Esophagus (tissue), 2 donors: ENCODE data around the gene IFT122. TPM values are rescaled to one million over a fixed set of nuclear protein-coding genes. Genes with fewer than 3 reads are reported as not detected.
"Not testable (repeated sequence)": the region's sequence is repeated elsewhere in the genome, so short reads cannot be mapped to it uniquely, and the experiment has no call there.

ENCODE experiments used
- H3K27ac ChIP-seq, 2 donors: one replicate each; pipeline ENCODE4 v1.5.1; 2013; ENCODE audit warnings: low read depth in 2 of 2, mild to moderate bottlenecking in 2 of 2, inconsistent platforms in 1 of 2, low read length in 1 of 2, moderate library complexity in 1 of 2
- H3K27me3 ChIP-seq, 2 donors: one replicate each; pipeline ENCODE4 v1.6.1; 2013; ENCODE audit warnings: low read length in 2 of 2, control low read depth in 1 of 2, mild to moderate bottlenecking in 1 of 2; ENCODE audit not compliant: insufficient read depth in 2 of 2, control insufficient read depth in 1 of 2
- H3K36me3 ChIP-seq, 2 donors: one replicate each; pipeline ENCODE4 v1.6.1; 2013; ENCODE audit warnings: low read length in 1 of 2; ENCODE audit not compliant: control insufficient read depth in 2 of 2, insufficient read depth in 2 of 2
- H3K4me1 ChIP-seq, 2 donors: one replicate each; pipeline ENCODE4 v1.6.1; 2013; ENCODE audit warnings: low read length in 1 of 2; ENCODE audit not compliant: control insufficient read depth in 2 of 2, insufficient read depth in 2 of 2
- H3K4me3 ChIP-seq, 2 donors: one replicate each; pipeline ENCODE4 v1.5.1; 2013; ENCODE audit warnings: low read length in 2 of 2, mild to moderate bottlenecking in 2 of 2, low read depth in 1 of 2, moderate library complexity in 1 of 2
- H3K9me3 ChIP-seq, 2 donors: one replicate each; pipeline ENCODE4 v1.6.1; 2013; ENCODE audit warnings: mild to moderate bottlenecking in 2 of 2, low read depth in 1 of 2, low read length in 1 of 2, moderate library complexity in 1 of 2; ENCODE audit not compliant: control insufficient read depth in 2 of 2, insufficient read depth in 1 of 2
- WGBS, 2 donors: extraction: QIAGEN DNeasy Blood & Tissue Kit; methylation state at CpG; one replicate each; pipeline ENCODE4 v1.1.7; 2013; 5-methylcytosine and 5-hydroxymethylcytosine counted together
- polyA plus RNA-seq, 2 donors: library from polyadenylated mRNA; stranded (reverse); fragments of 200-250 nt; gene quantifications; one replicate each; pipeline ENCODE4 v1.2.3, GENCODE V29; 2013
- donor health status: healthy with polysubstance abuse.
- donor health status: Bipolar disorder and iron deficiency.

The IFT122 gene
- polyA plus RNA-seq, 2 donors, result 5.5 to 6.2 TPM

DNA sequence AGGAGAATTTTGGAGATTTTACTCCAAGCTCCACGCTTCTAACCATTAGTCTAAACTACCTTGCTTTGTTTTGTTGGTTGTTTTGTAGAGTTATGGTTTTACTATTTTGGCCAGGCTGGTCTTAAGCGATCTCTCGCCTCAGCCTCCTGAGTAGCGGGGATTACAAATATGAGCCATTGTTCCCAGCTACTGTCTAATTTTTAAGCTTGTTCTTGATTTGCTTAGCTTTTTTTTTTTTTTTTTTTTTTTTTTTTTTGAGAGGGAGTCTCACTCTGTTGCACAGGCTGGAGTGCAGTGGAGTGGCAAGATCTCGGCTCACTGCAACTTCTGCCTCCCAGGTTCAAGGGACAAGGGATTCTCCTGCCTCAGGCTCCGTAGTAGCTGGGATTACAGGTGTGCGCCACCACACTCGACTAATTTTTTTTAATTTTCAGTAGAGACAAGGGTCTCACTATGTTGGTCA lies 40.1 kb upstream of the IFT122 start:
- no peak overlapping the region for H3K27ac ChIP-seq
- H3K36me3 ChIP-seq, result no peaks in the 10 kb centered on the region
- WGBS, 2 donors, result 44 to 54% methylated on average over 8 of the region's 8 CpGs
- peak overlapping the region in 1 of 2 donors; percentile 81 for H3K4me3 ChIP-seq
- no peaks in the 10 kb centered on the region for H3K9me3 ChIP-seq
- peaks cover 3 to 7% of the 10 kb centered on the region in 2 donors for H3K4me1 ChIP-seq
- H3K27me3 ChIP-seq, result no peaks in the 10 kb centered on the region

DNA sequence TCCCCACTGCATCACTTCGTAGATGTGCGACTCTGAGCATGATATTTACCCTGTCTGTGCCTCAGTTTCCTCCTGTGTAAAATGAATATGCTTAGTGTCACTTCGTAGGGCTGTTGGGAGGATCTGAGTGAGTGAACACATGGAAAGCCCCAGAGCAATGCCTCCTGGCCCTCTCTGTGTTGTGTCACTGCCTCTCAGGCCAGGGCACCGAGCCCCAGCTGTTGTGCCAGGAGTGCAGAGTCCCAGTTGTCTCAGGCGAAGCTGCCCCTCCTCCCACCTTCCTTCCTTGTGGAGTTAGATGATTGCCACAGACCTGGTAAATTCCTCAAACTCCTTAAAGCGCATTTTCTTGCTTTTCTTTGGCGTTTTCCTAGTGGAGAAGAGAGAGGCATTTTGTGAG lies 37.8 kb upstream of the IFT122 start:
- WGBS, 2 donors, result 78 to 82% methylated on average over 7 of the region's 7 CpGs
- H3K9me3 ChIP-seq, result no peaks in the 10 kb centered on the region
- peaks cover 0 to 4% of the 10 kb centered on the region in 2 donors for H3K4me1 ChIP-seq
- no peak overlapping the region for H3K27ac ChIP-seq
- H3K36me3 ChIP-seq, result no peaks in the 10 kb centered on the region
- no peak overlapping the region for H3K4me3 ChIP-seq
- H3K27me3 ChIP-seq, result no peaks in the 10 kb centered on the region

DNA sequence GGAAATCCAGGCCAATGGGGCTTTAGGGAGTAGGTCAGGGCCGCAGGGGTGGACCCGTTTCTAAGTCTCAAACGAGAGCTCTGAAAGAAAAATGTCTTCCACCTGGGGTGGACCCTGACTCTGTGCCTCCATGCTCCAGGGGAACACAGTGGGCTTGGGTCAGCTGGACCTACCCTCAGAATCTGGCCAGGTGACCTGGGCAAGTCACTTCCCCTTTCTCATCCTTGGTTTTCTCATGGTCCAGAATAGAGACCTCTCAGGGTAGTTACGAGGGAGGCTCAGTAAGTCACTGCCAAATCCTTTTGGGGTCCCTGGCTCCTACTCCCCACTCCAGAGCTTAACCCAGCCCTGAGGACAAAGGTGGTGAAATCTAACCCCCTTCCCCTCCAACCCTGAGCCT lies 37.4 kb upstream of the IFT122 start:
- Histone ChIP-seq H3K27me3 (no peaks in the 10 kb centered on the region), H3K4me3 (no peak overlapping the region), H3K27ac (no peak overlapping the region), H3K36me3 (no peaks in the 10 kb centered on the region), H3K9me3 (no peaks in the 10 kb centered on the region), H3K4me1 (peaks cover 0 to 4% of the 10 kb centered on the region in 2 donors)
- whole genome bisulfite sequencing, 2 donors, result 83 to 90% methylated on average over 4 of the region's 4 CpGs

DNA sequence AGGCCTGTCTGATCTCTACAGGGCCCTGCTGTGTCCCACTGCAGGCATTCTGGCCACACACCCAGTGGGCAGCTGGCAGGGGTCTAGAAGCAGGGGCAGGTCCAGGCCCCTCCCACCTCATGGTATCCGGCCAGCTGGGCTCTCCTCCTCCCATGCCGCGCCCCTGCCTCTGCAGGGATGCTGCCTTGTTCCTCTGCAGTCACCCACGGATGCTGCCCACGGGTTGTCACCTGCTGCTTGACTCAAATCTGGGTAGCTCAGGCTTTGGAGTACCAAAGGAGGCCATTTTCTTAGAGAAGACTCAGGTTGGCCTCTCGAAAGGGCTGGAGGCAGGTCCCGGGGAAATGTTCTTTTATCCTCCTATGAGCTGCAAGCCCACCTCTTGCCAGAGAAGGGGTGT lies 36.6 kb upstream of the IFT122 start:
- no peaks in the 10 kb centered on the region for H3K27me3 ChIP-seq
- no peak overlapping the region for H3K27ac ChIP-seq
- H3K4me1 ChIP-seq, result no peaks in the 10 kb centered on the region
- WGBS, 2 donors, result 74 to 83% methylated on average over 7 of the region's 7 CpGs
- no peaks in the 10 kb centered on the region for H3K9me3 ChIP-seq
- H3K36me3 ChIP-seq, result no peaks in the 10 kb centered on the region
- H3K4me3 ChIP-seq, result no peak overlapping the region

DNA sequence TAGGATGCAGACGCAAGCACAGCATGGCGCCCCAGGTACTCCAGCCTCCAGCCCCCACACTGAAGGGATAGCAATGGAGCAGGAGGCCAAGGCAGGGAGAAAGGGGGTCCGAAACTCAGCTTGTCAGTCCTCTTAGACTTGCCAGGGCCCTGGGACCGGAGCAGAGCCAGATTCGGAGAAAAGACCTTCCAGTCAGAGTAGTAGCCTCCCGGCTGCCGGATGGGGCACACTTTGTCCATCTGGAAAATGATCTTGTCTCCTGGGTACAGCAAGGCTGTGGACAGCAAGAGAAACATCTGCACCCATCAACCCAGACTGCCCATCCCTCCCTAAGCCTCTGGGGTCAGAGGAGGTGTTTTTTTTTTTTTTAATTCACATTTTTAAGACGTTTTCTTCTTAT lies 35.9 kb upstream of the IFT122 start:
- Histone ChIP-seq H3K9me3 (peaks cover 0 to 3% of the 10 kb centered on the region in 2 donors), H3K4me1 (no peaks in the 10 kb centered on the region), H3K27me3 (no peaks in the 10 kb centered on the region), H3K4me3 (no peak overlapping the region), H3K36me3 (no peaks in the 10 kb centered on the region), H3K27ac (no peak overlapping the region)
- WGBS, 2 donors, result 82 to 85% methylated on average over 8 of the region's 8 CpGs

GRCh38 chr3:129404610-129405009 lies 35.4 kb upstream of the IFT122 start:
- Histone ChIP-seq H3K36me3 (no peaks in the 10 kb centered on the region), H3K9me3 (peaks cover 0 to 3% of the 10 kb centered on the region in 2 donors)
- WGBS, 2 donors, result 81 to 88% methylated on average over 5 of the region's 5 CpGs

GRCh38 chr3:129409541-129409940 lies 30.5 kb upstream of the IFT122 start:
- Histone ChIP-seq H3K9me3 (peaks cover 0 to 5% of the 10 kb centered on the region in 2 donors), H3K27ac (no peak overlapping the region), H3K27me3 (no peaks in the 10 kb centered on the region), H3K4me3 (no peak overlapping the region), H3K4me1 (no peaks in the 10 kb centered on the region), H3K36me3 (no peaks in the 10 kb centered on the region)
- 66 to 77% methylated on average over 2 of the region's 2 CpGs for WGBS, 2 donors

More at GRCh38 chr3:129404610-129405009, 35.4 kb upstream of the IFT122 start:
- Histone ChIP-seq H3K4me3 (no peak overlapping the region), H3K27ac (no peak overlapping the region), H3K27me3 (no peaks in the 10 kb centered on the region), H3K4me1 (no peaks in the 10 kb centered on the region)

GRCh38 chr3:129410971-129411370 lies 29.1 kb upstream of the IFT122 start:
- Histone ChIP-seq H3K36me3 (no peaks in the 10 kb centered on the region), H3K27me3 (no peaks in the 10 kb centered on the region), H3K27ac (no peak overlapping the region), H3K4me1 (no peaks in the 10 kb centered on the region), H3K9me3 (peaks cover 0 to 5% of the 10 kb centered on the region in 2 donors), H3K4me3 (no peak overlapping the region)
- WGBS, 2 donors, result 91 to 92% methylated on average over 17 of the region's 17 CpGs

DNA sequence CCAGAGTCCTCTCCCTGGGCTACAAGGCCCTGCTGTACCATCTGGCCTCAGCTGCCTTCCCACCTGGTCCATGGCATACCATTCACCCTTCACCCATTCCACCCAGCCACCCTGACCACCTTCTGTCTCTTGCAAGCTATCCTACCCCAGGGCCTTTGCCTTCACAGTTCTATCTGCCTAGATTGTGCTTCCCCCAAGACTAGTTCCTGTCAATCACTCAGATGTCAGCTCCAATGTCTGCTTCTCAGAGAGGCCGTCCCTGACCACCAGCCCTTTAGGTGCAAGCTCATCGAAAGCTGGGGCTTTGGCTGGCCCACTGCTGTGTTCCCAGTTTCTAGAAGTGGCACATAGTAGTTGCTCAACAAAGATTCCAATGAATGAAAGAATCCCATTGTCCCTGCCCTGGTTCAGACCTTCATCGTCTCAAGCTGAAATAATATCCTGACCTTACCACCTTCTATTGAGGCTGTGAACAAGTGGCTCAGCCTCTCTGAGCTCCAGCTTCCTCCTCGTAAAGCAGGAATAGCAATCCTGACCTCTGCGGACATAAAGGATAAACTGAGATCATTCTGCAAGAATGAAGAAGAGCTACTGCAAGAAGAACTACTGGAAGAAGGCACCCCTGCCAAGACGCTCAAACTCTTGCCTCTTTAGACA lies 27.4 kb upstream of the IFT122 start:
- Histone ChIP-seq H3K4me3 (no peak overlapping the region), H3K27ac (no peak overlapping the region), H3K27me3 (no peaks in the 10 kb centered on the region), H3K9me3 (peaks cover 0 to 5% of the 10 kb centered on the region in 2 donors), H3K36me3 (no peaks in the 10 kb centered on the region), H3K4me1 (no peaks in the 10 kb centered on the region)
- 76 to 78% methylated on average over 6 of the region's 6 CpGs for WGBS, 2 donors

DNA sequence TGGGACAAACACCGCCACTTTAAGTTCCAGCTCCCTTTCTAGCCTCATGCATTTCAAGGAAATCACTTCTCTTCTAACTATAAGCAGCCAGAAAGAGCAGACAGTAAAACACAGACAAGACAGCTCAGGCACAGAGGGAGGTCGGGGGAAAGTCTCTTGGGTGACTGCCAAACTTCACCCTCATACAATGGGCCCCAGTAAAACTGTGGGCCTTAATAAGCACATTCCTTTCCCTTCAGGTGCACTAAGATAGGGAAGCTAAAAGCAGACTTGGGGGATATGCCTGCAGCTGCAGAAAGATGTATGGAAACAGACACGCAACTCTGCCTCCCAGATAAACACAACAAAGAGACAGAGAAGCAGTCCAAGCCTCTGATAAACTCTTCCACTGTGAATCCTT lies 26.8 kb upstream of the IFT122 start:
- not testable (repeated sequence) for H3K36me3 ChIP-seq, H3K4me1 ChIP-seq, H3K9me3 ChIP-seq, H3K4me3 ChIP-seq, H3K27ac ChIP-seq, H3K27me3 ChIP-seq
- 64% methylated on average over 3 of the region's 3 CpGs for WGBS, 2 donors
